GM21447 (cell line): ENCODE data around the gene BPIFA1.

Source experiments
- ATAC-seq: cut with Tn5 transposase; IDR thresholded peaks from one replicate; pipeline ENCODE4 v1.9.1; 2021; ENCODE audit not compliant: unreplicated experiment

The BPIFA1 gene

GRCh38 chr20:33235696-33236095 is at the start of gene BPIFA1:
BPIFA1 (plus strand) TSS chr20:33235996; CDS start chr20:33237712, 1,716 bp downstream.
- no peak for ATAC-seq

GRCh38 chr20:33187491-33187890 is 48.3 kb upstream of the BPIFA1 start:
- no peak for ATAC-seq

GRCh38 chr20:33188421-33188820 is 47.4 kb upstream of the BPIFA1 start:
- ATAC-seq = no peak

- no peak for ATAC-seq
Observed at GRCh38 chr20:33191484-33191883, 44.3 kb upstream of the BPIFA1 start.

- no peak for ATAC-seq
Observed at GRCh38 chr20:33191955-33192354, 43.8 kb upstream of the BPIFA1 start.

- no peak for ATAC-seq
Observed at GRCh38 chr20:33192912-33193501, 42.8 kb upstream of the BPIFA1 start.

- no peak for ATAC-seq
Observed at GRCh38 chr20:33199026-33199425, 36.8 kb upstream of the BPIFA1 start.

GRCh38 chr20:33202451-33202850 is 33.3 kb upstream of the BPIFA1 start:
- no peak for ATAC-seq

- no peak for ATAC-seq
Observed at GRCh38 chr20:33203444-33203843, 32.4 kb upstream of the BPIFA1 start.

- ATAC-seq = no peak
Observed at GRCh38 chr20:33209789-33210188, 26.0 kb upstream of the BPIFA1 start.

- ATAC-seq = no peak
Observed at GRCh38 chr20:33210371-33210770, 25.4 kb upstream of the BPIFA1 start.

- no peak for ATAC-seq
Observed at GRCh38 chr20:33211817-33212424, 23.9 kb upstream of the BPIFA1 start.

GRCh38 chr20:33217052-33217451 is 18.7 kb upstream of the BPIFA1 start, which contains the start of gene BPIFA3:
BPIFA3 (plus strand) TSS chr20:33217352; CDS start chr20:33217537, 185 bp downstream.
- ATAC-seq = no peak

GRCh38 chr20:33224399-33224798 is 11.4 kb upstream of the BPIFA1 start:
- no peak for ATAC-seq

GRCh38 chr20:33229843-33230242 is 6.0 kb upstream of the BPIFA1 start:
- ATAC-seq = no peak

GRCh38 chr20:33231237-33231636 is 4.6 kb upstream of the BPIFA1 start:
- no peak for ATAC-seq

GRCh38 chr20:33232486-33233072 is 3.2 kb upstream of the BPIFA1 start:
- no peak for ATAC-seq

GRCh38 chr20:33233129-33233774 is 2.5 kb upstream of the BPIFA1 start:
- ATAC-seq = no peak

GRCh38 chr20:33234050-33234449 is 1.7 kb upstream of the BPIFA1 start:
- ATAC-seq = no peak

- ATAC-seq = no peak
Observed at GRCh38 chr20:33236351-33236750, 555 bp downstream of the BPIFA1 start.

GRCh38 chr20:33237989-33238388 is 2.2 kb downstream of the BPIFA1 start:
- ATAC-seq = no peak

- no peak for ATAC-seq
Observed at GRCh38 chr20:33239418-33239817, 3.6 kb downstream of the BPIFA1 start.
